ENCODE data around the gene ANAPC15. TPM values are rescaled to one million over a fixed set of nuclear protein-coding genes. Genes with fewer than 3 reads are reported as not detected.

Gene ANAPC15
- total and polyA plus RNA-seq, 10 donors: 16.5 to 65.6 (median 28.1) TPM

DNA sequence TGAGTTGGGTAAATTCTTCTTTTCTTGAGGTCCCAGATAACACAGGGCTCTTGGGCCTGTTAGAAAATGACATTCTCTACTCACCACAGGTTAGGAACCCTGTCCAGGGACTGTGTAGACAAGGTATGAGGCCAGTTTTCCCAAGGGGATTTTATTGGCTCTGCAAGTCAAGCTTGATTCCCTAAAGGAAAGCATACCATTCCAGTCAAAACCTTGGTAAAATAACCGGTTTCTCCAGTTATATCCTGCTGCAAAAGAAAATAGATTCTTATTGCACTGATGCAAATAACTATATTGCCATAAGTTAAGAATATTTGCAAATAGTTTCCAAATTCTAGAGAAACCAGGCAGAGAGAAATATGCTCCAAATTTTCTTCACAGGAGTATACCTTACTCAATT, 13.5 kb upstream of the ANAPC15 start:
- H3K4me3 ChIP-seq: no peak overlapping the region
- no peak overlapping the region for H3K27ac ChIP-seq
- intact Hi-C loops (cut with DNase I; ENCODE audit: low total_unique reads): no loop called here
- H3K9me3 ChIP-seq: peaks cover 0 to 32% (median 17%) of the 10 kb centered on the region in 8 donors
- 62 to 84% (median 66%) methylated on average over 1 of the region's 1 CpG for WGBS, 5 donors
- H3K4me1 ChIP-seq: no peaks in the 10 kb centered on the region
- TF ChIP-seq CTCF (IDR thresholded peaks at IDR 0.05 in 8 of 11, conservative IDR thresholded peaks at IDR 0.05 in 3 of 11) (no peak), POLR2AphosphoS5 (IDR thresholded peaks at IDR 0.05) (no peak), POLR2A (IDR thresholded peaks at IDR 0.05) (no peak)
- H3K36me3 ChIP-seq: no peaks in the 10 kb centered on the region
- H3K27me3 ChIP-seq (replicated peaks in 1 of 7): no peaks in the 10 kb centered on the region
- DNase-seq: no peak

DNA sequence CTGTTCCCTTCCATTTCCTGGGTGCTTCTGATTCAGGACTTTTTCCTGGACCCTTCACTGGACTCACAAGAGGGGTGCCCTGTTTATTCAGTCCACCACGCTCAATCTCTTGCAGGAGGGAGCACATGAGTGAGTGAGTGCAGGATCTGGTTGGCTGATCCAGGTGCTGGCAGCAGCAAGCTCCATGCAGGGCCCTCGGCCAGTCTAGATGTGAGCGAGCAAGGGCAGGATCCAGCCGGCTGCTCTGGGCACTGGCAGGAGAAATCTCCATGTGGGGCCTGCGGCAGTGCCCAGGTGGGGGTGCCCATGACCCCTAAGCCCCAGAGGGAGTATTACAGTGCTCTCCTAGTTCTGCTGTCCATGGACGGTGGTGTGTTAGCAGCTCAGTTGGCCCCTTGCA, 11.6 kb upstream of the ANAPC15 start:
- no peak overlapping the region for H3K4me3 ChIP-seq
- H3K4me1 ChIP-seq: peaks cover 0 to 7% (median 0%) of the 10 kb centered on the region in 6 donors
- DNase-seq: no peak
- intact Hi-C loops (cut with DNase I; ENCODE audit: low total_unique reads): no loop called here
- WGBS, 5 donors: 90 to 97% (median 93%) methylated on average over 3 to 6 of the region's 6 CpGs
- TF ChIP-seq POLR2A (IDR thresholded peaks at IDR 0.05) (no peak), CTCF (IDR thresholded peaks at IDR 0.05 in 8 of 11, conservative IDR thresholded peaks at IDR 0.05 in 3 of 11) (no peak), POLR2AphosphoS5 (IDR thresholded peaks at IDR 0.05) (no peak)
- H3K27me3 ChIP-seq (replicated peaks in 1 of 7): no peaks in the 10 kb centered on the region
- H3K9me3 ChIP-seq: peaks cover 0 to 32% (median 17%) of the 10 kb centered on the region in 8 donors
- H3K27ac ChIP-seq: peak overlapping the region in 3 of 8 donors; percentile 50 to 71 (median 64)
- H3K36me3 ChIP-seq: no peaks in the 10 kb centered on the region

DNA sequence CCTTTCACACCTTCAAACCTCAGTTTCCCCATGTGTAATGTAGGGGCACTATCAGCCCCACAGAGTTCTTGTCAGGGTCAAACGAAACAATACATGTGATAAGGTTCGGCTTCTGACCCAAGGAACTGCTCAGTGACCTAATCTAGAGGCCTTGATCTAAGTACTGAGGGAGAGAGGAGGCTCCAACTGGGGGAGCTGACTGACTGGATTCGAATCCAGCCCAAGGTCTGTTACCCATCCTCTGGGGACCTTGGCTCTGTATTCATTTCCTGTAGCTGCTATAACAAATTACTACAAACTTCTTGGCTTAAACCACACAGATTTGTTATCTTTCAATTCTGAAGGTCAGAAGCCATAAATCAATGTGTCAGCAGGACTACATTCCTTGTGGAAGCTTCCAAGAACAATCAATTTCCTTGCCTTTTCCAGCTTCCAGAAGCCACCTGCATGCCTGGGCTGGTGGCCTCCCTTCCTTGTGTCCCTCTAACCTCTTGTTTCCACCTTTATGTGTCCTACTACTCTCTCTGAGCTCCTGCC, 10.7 kb upstream of the ANAPC15 start:
- no peak overlapping the region for H3K4me3 ChIP-seq
- 54 to 68% (median 66%) methylated on average over 3 of the region's 3 CpGs for WGBS, 5 donors
- intact Hi-C loops (cut with DNase I; ENCODE audit: low total_unique reads): no loop called here
- peak overlapping the region in 1 of 8 donors; percentile 71 for H3K27ac ChIP-seq
- no peaks in the 10 kb centered on the region for H3K27me3 ChIP-seq (replicated peaks in 1 of 7)
- H3K36me3 ChIP-seq: no peaks in the 10 kb centered on the region
- no peak for TF ChIP-seq CTCF (IDR thresholded peaks at IDR 0.05 in 8 of 11, conservative IDR thresholded peaks at IDR 0.05 in 3 of 11)
- no peak for TF ChIP-seq POLR2A (IDR thresholded peaks at IDR 0.05)
- no peak for TF ChIP-seq POLR2AphosphoS5 (IDR thresholded peaks at IDR 0.05)
- H3K4me1 ChIP-seq: peaks cover 0 to 13% (median 0%) of the 10 kb centered on the region in 6 donors
- H3K9me3 ChIP-seq: peaks cover 0 to 25% (median 8%) of the 10 kb centered on the region in 8 donors
- DNase-seq: no peak

DNA sequence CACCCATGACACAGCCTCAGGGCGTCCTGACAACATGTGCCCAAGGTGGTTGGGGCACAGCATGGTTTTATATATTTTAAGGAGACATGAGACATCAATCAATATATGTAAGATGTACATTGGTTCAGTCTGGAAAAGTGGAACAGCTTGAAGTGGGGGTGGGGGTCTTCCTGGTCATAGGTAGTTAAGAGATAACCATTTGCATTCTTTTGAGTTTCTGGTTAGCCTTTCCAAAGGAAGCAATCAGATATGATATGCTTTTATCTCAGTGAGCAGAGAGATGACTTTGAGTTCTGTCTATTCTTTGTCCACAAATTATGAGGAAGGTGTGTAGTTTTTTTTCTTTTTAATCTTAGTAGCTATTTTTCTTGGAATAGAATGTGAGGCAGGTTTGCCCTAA, 10.1 kb upstream of the ANAPC15 start:
- TF ChIP-seq POLR2A (IDR thresholded peaks at IDR 0.05): no peak
- no peak for TF ChIP-seq CTCF (IDR thresholded peaks at IDR 0.05 in 8 of 11, conservative IDR thresholded peaks at IDR 0.05 in 3 of 11)
- no peak for TF ChIP-seq POLR2AphosphoS5 (IDR thresholded peaks at IDR 0.05)
- 83 to 100% (median 89%) methylated on average over 1 of the region's 1 CpG for WGBS, 5 donors
- Histone ChIP-seq H3K4me3 (no peak overlapping the region), H3K36me3 (no peaks in the 10 kb centered on the region), H3K4me1 (peaks cover 0 to 17% (median 0%) of the 10 kb centered on the region in 6 donors), H3K27me3 (replicated peaks in 1 of 7) (no peaks in the 10 kb centered on the region), H3K9me3 (peaks cover 0 to 19% (median 3%) of the 10 kb centered on the region in 8 donors), H3K27ac (no peak overlapping the region)
- DNase-seq: no peak
- intact Hi-C loops (cut with DNase I; ENCODE audit: low total_unique reads): no loop called here
